Fibroblast of lung (primary cell): ENCODE results near the gene ARL10. TPM values are rescaled to one million over a fixed set of nuclear protein-coding genes. Genes with fewer than 3 reads are reported as not detected.

ENCODE experiments used
- DNase-seq, 2 donors: peaks; one replicate each; pipeline versions ENCODE4 v3.0.0 to v3.0.0-alpha.2; 2010; ENCODE audit warnings: low read depth in 2 of 2
- H2AFZ ChIP-seq: 2 replicates; pipeline ENCODE4 v1.5.1; 2012; ENCODE audit warnings: low read length, control low read depth, inconsistent platforms
- H3K27ac ChIP-seq: 2 replicates; pipeline ENCODE4 v1.5.1; 2011; ENCODE audit warnings: low read length, control low read depth; ENCODE audit not compliant: insufficient read depth
- H3K27me3 ChIP-seq: 2 replicates; pipeline ENCODE4 v1.5.1; 2011; ENCODE audit warnings: mild to moderate bottlenecking, low read length; ENCODE audit not compliant: control insufficient read depth, insufficient read depth
- H3K36me3 ChIP-seq: 2 replicates; pipeline ENCODE4 v1.5.1; 2011; ENCODE audit warnings: low read length; ENCODE audit not compliant: control insufficient read depth, insufficient read depth
- H3K4me1 ChIP-seq: 2 replicates; pipeline ENCODE4 v1.5.1; 2011; ENCODE audit warnings: low read length; ENCODE audit not compliant: control insufficient read depth, insufficient read depth; ENCODE audit errors: extremely low read depth
- H3K4me2 ChIP-seq: 2 replicates; pipeline ENCODE4 v1.5.1; 2011; ENCODE audit warnings: low read length, control low read depth; ENCODE audit not compliant: insufficient read depth; ENCODE audit errors: extremely low read depth
- H3K4me3 ChIP-seq, 4 experiments: fragments of 200-600 bp in 1 of 4; sonication (generic) in 1 of 4; replicated peaks in 1 of 4; 2 replicates each; pipeline ENCODE4 v1.5.1; 2011 to 2016; ENCODE audit warnings: low read length in 4 of 4, low read depth in 3 of 4, mild to moderate bottlenecking in 3 of 4, control low read depth in 2 of 4, inconsistent platforms in 1 of 4, mixed read lengths in 1 of 4; ENCODE audit not compliant: insufficient read depth in 1 of 4; ENCODE audit errors: control extremely low read depth in 1 of 4
- H3K79me2 ChIP-seq: 2 replicates; pipeline ENCODE4 v1.5.1; 2012; ENCODE audit warnings: mild to moderate bottlenecking, low read length, inconsistent platforms; ENCODE audit not compliant: control insufficient read depth, insufficient read depth
- H3K9ac ChIP-seq: 2 replicates; pipeline ENCODE4 v1.5.1; 2011; ENCODE audit warnings: mild to moderate bottlenecking, low read length, control low read depth; ENCODE audit not compliant: insufficient read depth
- H3K9me3 ChIP-seq: 2 replicates; pipeline ENCODE4 v1.5.1; 2012; ENCODE audit warnings: low read depth, low read length; ENCODE audit not compliant: control insufficient read depth, insufficient read depth
- H4K20me1 ChIP-seq: 2 replicates; pipeline ENCODE4 v1.5.1; 2011; ENCODE audit warnings: low read length; ENCODE audit not compliant: control insufficient read depth, insufficient read depth; ENCODE audit errors: extremely low read depth
- EZH2 ChIP-seq: IDR thresholded peaks from 2 replicates; pipeline ENCODE4 v1.5.1; 2012; ENCODE audit warnings: low read length, control low read depth, mild to moderate bottlenecking; ENCODE audit errors: missing control alignments
- polyA plus RNA-seq, 2 donors: library from polyadenylated mRNA; depleted of rRNA in 1 of 2; stranded (reverse) in 1 of 2; unstranded in 1 of 2; fragments of >200 nt; gene quantifications; 2 replicates each; pipeline ENCODE4 v1.2.1, GENCODE V29; 2011 to 2012; ENCODE audit warnings: missing spikeins in 1 of 2
- total RNA-seq: library from RNA; depleted of rRNA; stranded (reverse); fragments of >200 nt; gene quantifications from 2 replicates; pipeline ENCODE4 v1.2.1, GENCODE V29; 2014
- TF ChIP-seq, protein P1 (sequence below), 2 donors: IDR thresholded peaks in 1 of 2; conservative IDR thresholded peaks in 1 of 2; 1 replicate in 1 of 2; 2 replicates in 1 of 2; pipeline ENCODE4 v1.5.1; 2011 to 2012; ENCODE audit warnings: low read length in 2 of 2, control low read depth in 1 of 2, inconsistent platforms in 1 of 2, low read depth in 1 of 2, mild to moderate bottlenecking in 1 of 2

ARL10 gene
- total and polyA plus RNA-seq, 2 donors (not counting 1 experiment from before 2014, with no cell fraction given): 3.0 to 11.1 TPM

DNA sequence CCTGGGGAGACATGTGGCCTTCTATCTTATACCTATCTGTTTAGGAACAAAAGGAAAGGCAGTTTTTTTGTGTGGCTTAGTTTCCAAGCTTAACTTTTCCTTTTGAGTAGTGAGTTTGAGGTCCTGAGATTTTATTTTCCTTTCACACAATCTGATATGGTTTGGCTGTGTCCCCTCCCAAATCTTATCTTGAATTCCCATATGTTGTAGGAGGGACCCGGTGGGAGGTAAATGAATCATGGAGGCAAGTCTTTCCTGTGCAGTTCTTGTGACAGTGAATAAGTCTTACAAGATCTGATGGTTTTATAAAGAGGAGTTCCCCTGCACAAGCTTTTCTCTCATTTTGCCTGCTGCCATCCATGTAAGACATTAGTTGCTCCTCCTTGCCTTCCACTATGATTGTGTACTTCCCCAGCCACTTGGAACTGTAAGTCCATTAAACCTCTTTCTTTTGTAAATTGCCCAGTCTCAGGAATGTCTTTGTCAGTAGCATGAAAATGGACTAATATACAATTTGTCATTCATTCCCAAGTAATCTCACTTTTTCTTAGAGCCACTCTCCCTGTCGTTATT lies 55.8 kb downstream of the ARL10 start:
- Histone ChIP-seq H2AFZ (no peak overlapping the region), H3K79me2 (peaks cover 1% of the 10 kb centered on the region), H3K27me3 (no peaks in the 10 kb centered on the region), H3K36me3 (no peaks in the 10 kb centered on the region), H3K4me3 (no peak overlapping the region), H3K9me3 (no peaks in the 10 kb centered on the region), H3K4me2 (no peak overlapping the region), H4K20me1 (no peaks in the 10 kb centered on the region), H3K27ac (no peak overlapping the region), H3K9ac (no peak overlapping the region), H3K4me1 (peaks cover 2% of the 10 kb centered on the region)
- DNase-seq: no peak
- TF ChIP-seq, protein P1, sequence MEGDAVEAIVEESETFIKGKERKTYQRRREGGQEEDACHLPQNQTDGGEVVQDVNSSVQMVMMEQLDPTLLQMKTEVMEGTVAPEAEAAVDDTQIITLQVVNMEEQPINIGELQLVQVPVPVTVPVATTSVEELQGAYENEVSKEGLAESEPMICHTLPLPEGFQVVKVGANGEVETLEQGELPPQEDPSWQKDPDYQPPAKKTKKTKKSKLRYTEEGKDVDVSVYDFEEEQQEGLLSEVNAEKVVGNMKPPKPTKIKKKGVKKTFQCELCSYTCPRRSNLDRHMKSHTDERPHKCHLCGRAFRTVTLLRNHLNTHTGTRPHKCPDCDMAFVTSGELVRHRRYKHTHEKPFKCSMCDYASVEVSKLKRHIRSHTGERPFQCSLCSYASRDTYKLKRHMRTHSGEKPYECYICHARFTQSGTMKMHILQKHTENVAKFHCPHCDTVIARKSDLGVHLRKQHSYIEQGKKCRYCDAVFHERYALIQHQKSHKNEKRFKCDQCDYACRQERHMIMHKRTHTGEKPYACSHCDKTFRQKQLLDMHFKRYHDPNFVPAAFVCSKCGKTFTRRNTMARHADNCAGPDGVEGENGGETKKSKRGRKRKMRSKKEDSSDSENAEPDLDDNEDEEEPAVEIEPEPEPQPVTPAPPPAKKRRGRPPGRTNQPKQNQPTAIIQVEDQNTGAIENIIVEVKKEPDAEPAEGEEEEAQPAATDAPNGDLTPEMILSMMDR (conservative IDR thresholded peaks at IDR 0.05 in 1 of 2, IDR thresholded peaks at IDR 0.05 in 1 of 2; ENCODE audit: low read depth in 1 of 2, low read length in 2 of 2): no peak
- TF ChIP-seq EZH2: no peak

DNA sequence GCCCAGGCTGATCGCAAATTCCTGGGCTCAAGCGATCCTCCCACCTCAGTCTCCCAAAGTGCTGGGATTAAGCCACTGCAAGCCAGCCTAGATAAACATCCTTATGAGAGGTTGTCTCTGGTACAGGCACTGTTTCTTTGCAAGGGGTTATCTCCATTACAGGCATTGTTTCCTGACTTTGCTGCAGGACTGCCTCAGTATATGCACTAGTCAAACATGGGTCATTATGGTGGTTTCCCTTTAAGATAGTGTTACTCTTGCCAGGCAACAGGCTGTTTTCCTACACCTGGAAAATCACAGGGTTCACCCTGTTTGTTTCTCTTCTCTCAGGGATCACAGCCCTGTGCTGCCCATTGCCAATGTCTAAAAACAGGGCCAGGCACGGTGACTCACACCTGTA lies 58.9 kb downstream of the ARL10 start:
- Histone ChIP-seq H3K79me2 (no peaks in the 10 kb centered on the region), H3K4me3 (no peak overlapping the region), H3K9me3 (no peaks in the 10 kb centered on the region), H3K27me3 (no peaks in the 10 kb centered on the region), H3K9ac (no peak overlapping the region), H4K20me1 (no peaks in the 10 kb centered on the region), H3K36me3 (no peaks in the 10 kb centered on the region), H3K4me1 (no peaks in the 10 kb centered on the region), H2AFZ (no peak overlapping the region), H3K4me2 (no peak overlapping the region), H3K27ac (no peak overlapping the region)
- TF ChIP-seq, protein P1 (conservative IDR thresholded peaks at IDR 0.05 in 1 of 2, IDR thresholded peaks at IDR 0.05 in 1 of 2; ENCODE audit: low read depth in 1 of 2, low read length in 2 of 2): no peak
- no peak for TF ChIP-seq EZH2
- DNase-seq: no peak

DNA sequence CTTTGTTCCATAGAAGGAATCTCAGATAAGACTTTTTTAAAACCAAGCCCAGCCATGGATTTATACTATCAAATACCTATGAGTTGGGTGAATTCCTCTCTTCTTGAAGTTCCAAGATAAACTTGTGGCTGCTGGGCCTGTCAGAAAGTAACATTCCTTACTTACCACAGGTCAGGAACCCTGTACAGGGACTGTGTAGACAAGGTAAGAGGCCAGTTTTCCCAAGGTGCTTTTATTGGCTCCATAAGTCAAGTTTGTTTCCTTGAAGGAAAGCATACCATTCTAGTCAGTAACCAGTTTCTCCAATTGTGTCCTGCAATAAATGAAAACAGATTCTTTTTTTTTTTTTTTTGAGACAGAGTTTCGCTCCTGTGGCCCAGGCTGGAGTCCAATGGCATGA lies 59.9 kb downstream of the ARL10 start:
- Histone ChIP-seq H3K9me3 (no peaks in the 10 kb centered on the region), H3K9ac (no peak overlapping the region), H3K36me3 (no peaks in the 10 kb centered on the region), H3K79me2 (no peaks in the 10 kb centered on the region), H4K20me1 (no peaks in the 10 kb centered on the region), H3K4me3 (no peak overlapping the region), H3K27ac (no peak overlapping the region), H3K4me1 (no peaks in the 10 kb centered on the region), H3K4me2 (no peak overlapping the region), H3K27me3 (no peaks in the 10 kb centered on the region), H2AFZ (no peak overlapping the region)
- peak in 1 of 2 donors; percentile 94 for DNase-seq
- TF ChIP-seq, protein P1 (conservative IDR thresholded peaks at IDR 0.05 in 1 of 2, IDR thresholded peaks at IDR 0.05 in 1 of 2; ENCODE audit: low read depth in 1 of 2, low read length in 2 of 2): no peak
- no peak for TF ChIP-seq EZH2
